HepG2 (cell line): Measurements from ENCODE around the gene RPS19. TPM values are rescaled to one million over a fixed set of nuclear protein-coding genes. Genes with fewer than 3 reads are reported as not detected.

Source experiments
- ATF4 ChIP-seq, 2 experiments: fragments of 450-650 bp in 1 of 2; sonication (generic) in 1 of 2; formaldehyde crosslinking; IDR thresholded peaks; 2 replicates each; pipeline versions ENCODE4 v1.5.0 to v1.8.0; 2020 to 2022; ENCODE audit warnings: mild to moderate bottlenecking in 1 of 2, missing genetic modification reagents in 1 of 2
- DNMT1 ChIP-seq: sonication (generic); formaldehyde crosslinking; IDR thresholded peaks from 2 replicates; pipeline ENCODE4 v1.5.1; 2020; ENCODE audit warnings: mild to moderate bottlenecking, missing genetic modification reagents
- FOSL1 ChIP-seq: sonication (generic); formaldehyde crosslinking; IDR thresholded peaks from 2 replicates; pipeline ENCODE4 v1.9.0; 2021; ENCODE audit warnings: missing genetic modification reagents, borderline replicate concordance
- KDM3A ChIP-seq: IDR thresholded peaks from 2 replicates; pipeline ENCODE4 v1.6.1; 2018; ENCODE audit warnings: low read depth, missing compliant biosample characterization
- NR2F2 ChIP-seq: IDR thresholded peaks from 2 replicates; pipeline ENCODE4 v1.6.1; 2012; ENCODE audit warnings: low read depth, inconsistent platforms, borderline replicate concordance
- PRDM10 ChIP-seq: sonication (generic); formaldehyde crosslinking; IDR thresholded peaks from 2 replicates; pipeline ENCODE4 v1.4.0; 2020; ENCODE audit warnings: low read depth, missing genetic modification reagents
- THYN1 ChIP-seq: sonication (generic); formaldehyde crosslinking; IDR thresholded peaks from 2 replicates; pipeline ENCODE4 v1.8.1; 2023; ENCODE audit warnings: low read depth, mild to moderate bottlenecking, moderate library complexity, missing genetic modification reagents, borderline replicate concordance
- ZBTB1 ChIP-seq: sonication (generic); formaldehyde crosslinking; IDR thresholded peaks from 2 replicates; pipeline ENCODE4 v1.4.0; 2020; ENCODE audit warnings: missing genetic modification reagents, borderline replicate concordance
- ZNF564 ChIP-seq: sonication (generic); formaldehyde crosslinking; IDR thresholded peaks from 2 replicates; pipeline ENCODE4 v1.8.1; 2023; ENCODE audit warnings: mild to moderate bottlenecking, missing genetic modification reagents
- ZNF850 ChIP-seq: sonication (generic); formaldehyde crosslinking; conservative IDR thresholded peaks from 2 replicates; pipeline ENCODE4 v1.9.0; 2021; ENCODE audit warnings: mild to moderate bottlenecking, missing genetic modification reagents
- polyA plus RNA-seq, 8 experiments: library from polyadenylated mRNA; depleted of rRNA in 3 of 8; stranded (reverse) in 7 of 8; unstranded in 1 of 8; fragments of >200 nt; fragmentation: Illumina TruSeq in 4 of 8; extraction: Trizol in 4 of 8; gene quantifications; 2 replicates each; pipeline versions ENCODE4 v1.2.1 to v1.2.3, GENCODE V29; 2011 to 2016; ENCODE audit warnings: low read depth in 4 of 8, missing spikeins in 1 of 8, mixed read lengths in 1 of 8; ENCODE audit not compliant: insufficient read depth in 1 of 8
- total RNA-seq, 5 experiments: library from RNA; depleted of rRNA; stranded (reverse); fragments of >200 nt; fragmentation: Illumina TruSeq; extraction: Trizol; gene quantifications; 2 replicates each; pipeline ENCODE4 v1.2.3, GENCODE V29; 2016; ENCODE audit warnings: low read depth in 1 of 5
- TF ChIP-seq, protein P1 (sequence below): sonication (generic); formaldehyde crosslinking; IDR thresholded peaks from 2 replicates; pipeline ENCODE4 v1.5.1; 2020; ENCODE audit warnings: mild to moderate bottlenecking, missing genetic modification reagents, moderate library complexity
- TF ChIP-seq, protein P2 (sequence below): sonication (generic); formaldehyde crosslinking; IDR thresholded peaks from 2 replicates; pipeline ENCODE4 v1.8.0; 2022; ENCODE audit warnings: missing genetic modification reagents, low read depth, mild to moderate bottlenecking, borderline replicate concordance
- TF ChIP-seq, protein P3 (sequence below): sonication (generic); formaldehyde crosslinking; IDR thresholded peaks from 2 replicates; pipeline ENCODE4 v1.5.0; 2020; ENCODE audit warnings: mild to moderate bottlenecking, missing genetic modification reagents

The RPS19 gene
- total and polyA plus RNA-seq, 2 of the 13 experiments (the other 11 are each of a cell fraction or from before 2014, with no cell fraction given) = 1,983 to 4,758 TPM

- TF ChIP-seq, protein P1, sequence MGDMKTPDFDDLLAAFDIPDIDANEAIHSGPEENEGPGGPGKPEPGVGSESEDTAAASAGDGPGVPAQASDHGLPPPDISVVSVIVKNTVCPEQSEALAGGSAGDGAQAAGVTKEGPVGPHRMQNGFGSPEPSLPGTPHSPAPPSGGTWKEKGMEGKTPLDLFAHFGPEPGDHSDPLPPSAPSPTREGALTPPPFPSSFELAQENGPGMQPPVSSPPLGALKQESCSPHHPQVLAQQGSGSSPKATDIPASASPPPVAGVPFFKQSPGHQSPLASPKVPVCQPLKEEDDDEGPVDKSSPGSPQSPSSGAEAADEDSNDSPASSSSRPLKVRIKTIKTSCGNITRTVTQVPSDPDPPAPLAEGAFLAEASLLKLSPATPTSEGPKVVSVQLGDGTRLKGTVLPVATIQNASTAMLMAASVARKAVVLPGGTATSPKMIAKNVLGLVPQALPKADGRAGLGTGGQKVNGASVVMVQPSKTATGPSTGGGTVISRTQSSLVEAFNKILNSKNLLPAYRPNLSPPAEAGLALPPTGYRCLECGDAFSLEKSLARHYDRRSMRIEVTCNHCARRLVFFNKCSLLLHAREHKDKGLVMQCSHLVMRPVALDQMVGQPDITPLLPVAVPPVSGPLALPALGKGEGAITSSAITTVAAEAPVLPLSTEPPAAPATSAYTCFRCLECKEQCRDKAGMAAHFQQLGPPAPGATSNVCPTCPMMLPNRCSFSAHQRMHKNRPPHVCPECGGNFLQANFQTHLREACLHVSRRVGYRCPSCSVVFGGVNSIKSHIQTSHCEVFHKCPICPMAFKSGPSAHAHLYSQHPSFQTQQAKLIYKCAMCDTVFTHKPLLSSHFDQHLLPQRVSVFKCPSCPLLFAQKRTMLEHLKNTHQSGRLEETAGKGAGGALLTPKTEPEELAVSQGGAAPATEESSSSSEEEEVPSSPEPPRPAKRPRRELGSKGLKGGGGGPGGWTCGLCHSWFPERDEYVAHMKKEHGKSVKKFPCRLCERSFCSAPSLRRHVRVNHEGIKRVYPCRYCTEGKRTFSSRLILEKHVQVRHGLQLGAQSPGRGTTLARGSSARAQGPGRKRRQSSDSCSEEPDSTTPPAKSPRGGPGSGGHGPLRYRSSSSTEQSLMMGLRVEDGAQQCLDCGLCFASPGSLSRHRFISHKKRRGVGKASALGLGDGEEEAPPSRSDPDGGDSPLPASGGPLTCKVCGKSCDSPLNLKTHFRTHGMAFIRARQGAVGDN = peak; percentile 66
- TF ChIP-seq THYN1 (no peak), ZNF564 (no peak), ZNF850 (CRISPR knock-in tag) (no peak), DNMT1 (CRISPR knock-in tag) (no peak), NR2F2 (no peak), KDM3A (CRISPR knock-in tag) (no peak), PRDM10 (CRISPR knock-in tag) (peak; percentile 93), ZBTB1 (CRISPR knock-in tag) (no peak), ATF4 (CRISPR knock-in tag; IDR thresholded peaks at IDR 0.05) (peak in 1 of 2 experiments; percentile 66; a peak in 1 of 4 replicates), FOSL1 (no peak)
- TF ChIP-seq, protein P2, sequence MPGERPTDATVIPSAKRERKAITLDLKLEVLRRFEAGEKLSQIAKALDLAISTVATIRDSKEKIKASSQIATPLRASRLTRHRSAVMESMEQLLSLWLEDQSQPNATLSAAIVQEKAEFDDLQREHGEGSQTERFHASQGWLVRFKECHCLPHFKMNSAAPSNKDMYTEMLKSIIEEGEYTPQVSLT (CRISPR knock-in tag) = no peak
- TF ChIP-seq, protein P3, sequence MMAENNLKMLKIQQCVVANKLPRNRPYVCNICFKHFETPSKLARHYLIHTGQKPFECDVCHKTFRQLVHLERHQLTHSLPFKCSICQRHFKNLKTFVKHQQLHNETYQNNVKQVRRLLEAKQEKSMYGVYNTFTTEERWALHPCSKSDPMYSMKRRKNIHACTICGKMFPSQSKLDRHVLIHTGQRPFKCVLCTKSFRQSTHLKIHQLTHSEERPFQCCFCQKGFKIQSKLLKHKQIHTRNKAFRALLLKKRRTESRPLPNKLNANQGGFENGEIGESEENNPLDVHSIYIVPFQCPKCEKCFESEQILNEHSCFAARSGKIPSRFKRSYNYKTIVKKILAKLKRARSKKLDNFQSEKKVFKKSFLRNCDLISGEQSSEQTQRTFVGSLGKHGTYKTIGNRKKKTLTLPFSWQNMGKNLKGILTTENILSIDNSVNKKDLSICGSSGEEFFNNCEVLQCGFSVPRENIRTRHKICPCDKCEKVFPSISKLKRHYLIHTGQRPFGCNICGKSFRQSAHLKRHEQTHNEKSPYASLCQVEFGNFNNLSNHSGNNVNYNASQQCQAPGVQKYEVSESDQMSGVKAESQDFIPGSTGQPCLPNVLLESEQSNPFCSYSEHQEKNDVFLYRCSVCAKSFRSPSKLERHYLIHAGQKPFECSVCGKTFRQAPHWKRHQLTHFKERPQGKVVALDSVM (CRISPR knock-in tag) = peak; percentile 18; the same call in 1 of the 2 replicates
These were observed at the start of gene RPS19 (continued) for GRCh38 chr19:41859618-41860418.
